GM18499 (cell line): ENCODE results near the gene DHRS12.
A peak's percentile ranks its signal among the peaks of the same experiment; 100 is the strongest.

Experiments
- ATAC-seq: cut with Tn5 transposase; IDR thresholded peaks from one replicate; pipeline ENCODE4 v1.9.1; 2021; ENCODE audit warnings: moderate number of reproducible peaks; ENCODE audit not compliant: insufficient read depth, unreplicated experiment

Gene DHRS12

GRCh38 chr13:51765142-51765515 lies 38.8 kb downstream of the DHRS12 start:
- no peak for ATAC-seq

GRCh38 chr13:51764184-51765141 lies 39.5 kb downstream of the DHRS12 start:
- peak; percentile 64 for ATAC-seq

- no peak for ATAC-seq
Measured at GRCh38 chr13:51763486-51763885, 40.5 kb downstream of the DHRS12 start.

- no peak for ATAC-seq
Measured at GRCh38 chr13:51761643-51762350, 42.2 kb downstream of the DHRS12 start.

- ATAC-seq: no peak
Measured at GRCh38 chr13:51760592-51760991, 43.4 kb downstream of the DHRS12 start.

- no peak for ATAC-seq
Measured at GRCh38 chr13:51759240-51759639, 44.7 kb downstream of the DHRS12 start.

- no peak for ATAC-seq
Measured at GRCh38 chr13:51758691-51759090, 45.3 kb downstream of the DHRS12 start.

- no peak for ATAC-seq
Measured at GRCh38 chr13:51756651-51757050, 47.3 kb downstream of the DHRS12 start.

- ATAC-seq: no peak
Measured at GRCh38 chr13:51747438-51748434, 56.2 kb downstream of the DHRS12 start.

GRCh38 chr13:51746802-51747201 lies 57.2 kb downstream of the DHRS12 start:
- ATAC-seq: no peak

- ATAC-seq: no peak
Measured at GRCh38 chr13:51745243-51745642, 58.7 kb downstream of the DHRS12 start.

GRCh38 chr13:51742611-51743010 lies 61.4 kb downstream of the DHRS12 start:
- ATAC-seq: no peak

- ATAC-seq: no peak
Measured at GRCh38 chr13:51742031-51742430, 61.9 kb downstream of the DHRS12 start.

- ATAC-seq: no peak
Measured at GRCh38 chr13:51740698-51741097, 63.3 kb downstream of the DHRS12 start.

- no peak for ATAC-seq
Measured at GRCh38 chr13:51739027-51739764, 64.8 kb downstream of the DHRS12 start.

GRCh38 chr13:51738226-51738905 lies 65.6 kb downstream of the DHRS12 start:
- ATAC-seq: no peak

GRCh38 chr13:51737609-51738008 lies 66.4 kb downstream of the DHRS12 start:
- no peak for ATAC-seq

- ATAC-seq: no peak
Measured at GRCh38 chr13:51734786-51735185, 69.2 kb downstream of the DHRS12 start.
